ENCODE data around the gene PLN.

PLN gene

GRCh38 chr6:118511930-118512715 is 36.0 kb upstream of the PLN start:
- H3F3A ChIP-seq (ENCODE audit: control insufficient read depth, insufficient read depth), result no peaks in the 10 kb centered on the region
- no peaks in the 10 kb centered on the region for H3K36me3 ChIP-seq (ENCODE audit: control insufficient read depth, low read length)
- H3K9me3 ChIP-seq (ENCODE audit: control insufficient read depth, insufficient read depth, low read length), result no peaks in the 10 kb centered on the region
- no peak overlapping the region for H3K4me3 ChIP-seq (ENCODE audit: low read length)
- H3K4me1 ChIP-seq (ENCODE audit: control insufficient read depth, low read length), result no peaks in the 10 kb centered on the region
- no peaks in the 10 kb centered on the region for H3K27me3 ChIP-seq (ENCODE audit: control insufficient read depth, low read length)
- H3K4me2 ChIP-seq (ENCODE audit: low read length), result no peak overlapping the region
- no peak for TF ChIP-seq CTCF (IDR thresholded peaks at IDR 0.05; ENCODE audit: low read depth, low read length, poor library complexity, severe bottlenecking)
- no peak for TF ChIP-seq EZH2phosphoT487 (IDR thresholded peaks at IDR 0.05; ENCODE audit: borderline replicate concordance, low read length)
- H3K27ac ChIP-seq (ENCODE audit: low read depth, low read length), result no peak overlapping the region
- no peaks in the 10 kb centered on the region for H3K9me2 ChIP-seq (replicated peaks; ENCODE audit: control insufficient read depth, low read length)
- peaks cover 3% of the 10 kb centered on the region; the same call in 1 of the 2 replicates for H4K20me1 ChIP-seq (ENCODE audit: control insufficient read depth, insufficient read depth, low read depth, low read length)
- H3K79me2 ChIP-seq (ENCODE audit: control insufficient read depth, low read length), result no peaks in the 10 kb centered on the region

GRCh38 chr6:118514689-118515088 is 33.4 kb upstream of the PLN start:
- Histone ChIP-seq H3K4me3 (ENCODE audit: low read length) (no peak overlapping the region), H3K27ac (ENCODE audit: low read depth, low read length) (no peak overlapping the region), H3K36me3 (ENCODE audit: control insufficient read depth, low read length) (no peaks in the 10 kb centered on the region)

GRCh38 chr6:118522422-118522821 is 25.7 kb upstream of the PLN start:
- Histone ChIP-seq H4K20me1 (ENCODE audit: control insufficient read depth, insufficient read depth, low read depth, low read length) (no peaks in the 10 kb centered on the region), H3K79me2 (ENCODE audit: control insufficient read depth, low read length) (no peaks in the 10 kb centered on the region)
- TF ChIP-seq CTCF (IDR thresholded peaks at IDR 0.05; ENCODE audit: low read depth, low read length, poor library complexity, severe bottlenecking) (no peak), EZH2phosphoT487 (IDR thresholded peaks at IDR 0.05; ENCODE audit: borderline replicate concordance, low read length) (no peak)

More at GRCh38 chr6:118514689-118515088, 33.4 kb upstream of the PLN start:
- Histone ChIP-seq H3K9me3 (ENCODE audit: control insufficient read depth, insufficient read depth, low read length) (no peaks in the 10 kb centered on the region), H3K4me2 (ENCODE audit: low read length) (no peak overlapping the region), H3K79me2 (ENCODE audit: control insufficient read depth, low read length) (no peaks in the 10 kb centered on the region), H3K27me3 (ENCODE audit: control insufficient read depth, low read length) (no peaks in the 10 kb centered on the region), H3K9me2 (replicated peaks; ENCODE audit: control insufficient read depth, low read length) (no peaks in the 10 kb centered on the region), H3F3A (ENCODE audit: control insufficient read depth, insufficient read depth) (no peaks in the 10 kb centered on the region), H3K4me1 (ENCODE audit: control insufficient read depth, low read length) (no peaks in the 10 kb centered on the region), H4K20me1 (ENCODE audit: control insufficient read depth, insufficient read depth, low read depth, low read length) (peaks cover 3% of the 10 kb centered on the region; the same call in 1 of the 2 replicates)
- TF ChIP-seq EZH2phosphoT487 (IDR thresholded peaks at IDR 0.05; ENCODE audit: borderline replicate concordance, low read length) (no peak), CTCF (IDR thresholded peaks at IDR 0.05; ENCODE audit: low read depth, low read length, poor library complexity, severe bottlenecking) (no peak)

More at GRCh38 chr6:118522422-118522821, 25.7 kb upstream of the PLN start:
- Histone ChIP-seq H3K27ac (ENCODE audit: low read depth, low read length) (no peak overlapping the region), H3K27me3 (ENCODE audit: control insufficient read depth, low read length) (no peaks in the 10 kb centered on the region), H3K4me2 (ENCODE audit: low read length) (no peak overlapping the region), H3K4me1 (ENCODE audit: control insufficient read depth, low read length) (no peaks in the 10 kb centered on the region), H3K36me3 (ENCODE audit: control insufficient read depth, low read length) (no peaks in the 10 kb centered on the region), H3K4me3 (ENCODE audit: low read length) (no peak overlapping the region), H3K9me2 (replicated peaks; ENCODE audit: control insufficient read depth, low read length) (no peaks in the 10 kb centered on the region), H3K9me3 (ENCODE audit: control insufficient read depth, insufficient read depth, low read length) (no peaks in the 10 kb centered on the region), H3F3A (ENCODE audit: control insufficient read depth, insufficient read depth) (no peaks in the 10 kb centered on the region)

Measured in DOHH2 (cell line).